H1 (cell line): ENCODE measurements around the gene HK1.

Experiments used
- BRCA1 ChIP-seq: IDR thresholded peaks from 2 replicates; pipeline ENCODE4 v1.6.1; 2012; ENCODE audit warnings: low read depth, low read length, improper control_type of control experiment
- CBX8 ChIP-seq: fragments of 300-800, 300-1000 bp; sonication (generic); IDR thresholded peaks from 2 replicates; pipeline ENCODE4 v1.7.1; 2016; ENCODE audit warnings: low read depth, low read length, borderline replicate concordance
- CEBPB ChIP-seq: IDR thresholded peaks from 2 replicates; pipeline ENCODE4 v1.6.1; 2012; ENCODE audit warnings: low read depth, low read length
- CTCF ChIP-seq, 3 experiments: IDR thresholded peaks; 1 replicate in 2 of 3; 2 replicates in 1 of 3; pipeline versions ENCODE4 v1.5.1 to v1.6.1; 2011; ENCODE audit warnings: low read length in 3 of 3, mild to moderate bottlenecking in 3 of 3, inconsistent platforms in 2 of 3, low read depth in 1 of 3, moderate library complexity in 1 of 3; ENCODE audit not compliant: insufficient read depth in 1 of 3; ENCODE audit errors: control extremely low read depth in 1 of 3
- EZH2 ChIP-seq: fragments of 200-600 bp; sonication (generic); IDR thresholded peaks from 2 replicates; pipeline ENCODE4 v1.7.1; 2012; ENCODE audit warnings: low read depth, mild to moderate bottlenecking, moderate library complexity, low read length, inconsistent platforms; ENCODE audit not compliant: severe bottlenecking
- GABPA ChIP-seq: IDR thresholded peaks from 2 replicates; pipeline ENCODE4 v1.6.1; 2011; ENCODE audit warnings: mild to moderate bottlenecking, low read length, moderate library complexity, borderline replicate concordance; ENCODE audit not compliant: insufficient read depth
- HDAC2 ChIP-seq, 2 experiments: fragments of 300-600 bp in 1 of 2; sonication (generic) in 1 of 2; IDR thresholded peaks; 2 replicates each; pipeline ENCODE4 v1.6.1; 2011 to 2012; ENCODE audit warnings: low read depth in 2 of 2, low read length in 2 of 2, mild to moderate bottlenecking in 2 of 2, moderate library complexity in 2 of 2, borderline replicate concordance in 1 of 2, inconsistent platforms in 1 of 2
- KDM1A ChIP-seq: fragments of 200-600, 300-600 bp; sonication (generic); IDR thresholded peaks from 2 replicates; pipeline ENCODE4 v1.7.1; 2016; ENCODE audit warnings: mild to moderate bottlenecking, low read length, borderline replicate concordance
- MAX ChIP-seq: IDR thresholded peaks from 2 replicates; pipeline ENCODE4 v1.6.1; 2012; ENCODE audit warnings: inconsistent platforms
- POLR2AphosphoS5 ChIP-seq: IDR thresholded peaks from 2 replicates; pipeline ENCODE4 v1.6.1; 2011; ENCODE audit warnings: low read depth, low read length
- POU5F1 ChIP-seq: IDR thresholded peaks from 2 replicates; pipeline ENCODE4 v1.6.1; 2011; ENCODE audit warnings: low read depth, mild to moderate bottlenecking, low read length, moderate library complexity
- RAD21 ChIP-seq, 2 experiments: IDR thresholded peaks in 1 of 2; conservative IDR thresholded peaks in 1 of 2; 2 replicates each; pipeline ENCODE4 v1.6.1; 2011; ENCODE audit warnings: low read depth in 2 of 2, low read length in 2 of 2, improper control_type of control experiment in 1 of 2, inconsistent platforms in 1 of 2, mild to moderate bottlenecking in 1 of 2, moderate library complexity in 1 of 2
- ZNF274 ChIP-seq: IDR thresholded peaks from 2 replicates; pipeline ENCODE4 v1.7.0; 2012; ENCODE audit warnings: low read length, borderline replicate concordance; ENCODE audit errors: extremely low read depth

GRCh38 chr10:69352569-69353264 is 74.4 kb downstream of the HK1 start:
- TF ChIP-seq CEBPB (no peak), MAX (no peak), CTCF (IDR thresholded peaks at IDR 0.05; ENCODE audit: control extremely low read depth in 1 of 3, insufficient read depth in 1 of 3, low read depth in 1 of 3, low read length in 3 of 3) (no peak), EZH2 (no peak), BRCA1 (no peak), CBX8 (no peak), HDAC2 (IDR thresholded peaks at IDR 0.05; ENCODE audit: borderline replicate concordance in 1 of 2, low read depth in 2 of 2, low read length in 2 of 2) (no peak), POLR2AphosphoS5 (no peak), RAD21 (IDR thresholded peaks at IDR 0.05 in 1 of 2, conservative IDR thresholded peaks at IDR 0.05 in 1 of 2; ENCODE audit: low read depth in 2 of 2, low read length in 2 of 2) (no peak), POU5F1 (no peak), KDM1A (no peak), ZNF274 (no peak), GABPA (no peak)
